ENCODE data around the gene JMJD1C.

- TF ChIP-seq CTCF (IDR thresholded peaks at IDR 0.05) (no peak), POLR2A (IDR thresholded peaks at IDR 0.05) (no peak), POLR2AphosphoS5 (IDR thresholded peaks at IDR 0.05; ENCODE audit: insufficient read depth in 1 of 2, low read depth in 1 of 2) (no peak)
Measured at GRCh38 chr10:63221950-63222349, 243.8 kb downstream of the JMJD1C start.
